AG10803 (cell line): Measurements from ENCODE around the gene RUFY4.

ENCODE experiments used
- DNase-seq: peaks from one replicate; pipeline ENCODE4 v3.0.0; 2010; ENCODE audit warnings: low read depth
- H3K4me3 ChIP-seq: 2 replicates; pipeline ENCODE4 v1.5.1; 2011; ENCODE audit warnings: mild to moderate bottlenecking, low read length, control low read depth
- TF ChIP-seq, protein P1 (sequence below): conservative IDR thresholded peaks from 2 replicates; pipeline ENCODE4 v1.5.1; 2011; ENCODE audit warnings: mild to moderate bottlenecking, low read length, control low read depth, inconsistent platforms

Gene RUFY4

DNA sequence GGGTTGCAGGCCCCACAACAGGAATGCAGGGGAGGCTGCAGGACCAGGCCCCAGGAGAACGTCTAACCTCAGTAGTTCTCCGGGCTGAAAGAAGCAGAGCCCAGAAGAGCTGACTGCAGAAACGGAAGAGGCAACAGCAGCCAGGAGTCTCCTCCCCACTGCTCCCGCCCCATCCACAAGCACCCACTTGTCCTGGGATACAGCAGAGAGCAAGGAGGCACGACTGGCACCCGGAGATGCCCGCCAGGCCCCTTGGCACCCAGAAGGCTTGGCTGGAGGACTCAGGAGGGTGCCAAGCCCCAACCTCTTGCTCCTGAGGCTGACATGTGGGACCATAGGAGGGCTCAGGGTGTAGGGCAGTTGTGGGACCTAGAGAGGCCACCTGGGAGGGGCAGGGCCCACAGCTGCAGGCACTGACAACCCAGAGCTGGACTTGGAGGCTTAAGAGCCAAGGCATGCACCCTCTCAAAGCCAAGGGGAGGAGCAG lies 37.2 kb upstream of the RUFY4 start:
- DNase-seq, result no peak
- TF ChIP-seq, protein P1, sequence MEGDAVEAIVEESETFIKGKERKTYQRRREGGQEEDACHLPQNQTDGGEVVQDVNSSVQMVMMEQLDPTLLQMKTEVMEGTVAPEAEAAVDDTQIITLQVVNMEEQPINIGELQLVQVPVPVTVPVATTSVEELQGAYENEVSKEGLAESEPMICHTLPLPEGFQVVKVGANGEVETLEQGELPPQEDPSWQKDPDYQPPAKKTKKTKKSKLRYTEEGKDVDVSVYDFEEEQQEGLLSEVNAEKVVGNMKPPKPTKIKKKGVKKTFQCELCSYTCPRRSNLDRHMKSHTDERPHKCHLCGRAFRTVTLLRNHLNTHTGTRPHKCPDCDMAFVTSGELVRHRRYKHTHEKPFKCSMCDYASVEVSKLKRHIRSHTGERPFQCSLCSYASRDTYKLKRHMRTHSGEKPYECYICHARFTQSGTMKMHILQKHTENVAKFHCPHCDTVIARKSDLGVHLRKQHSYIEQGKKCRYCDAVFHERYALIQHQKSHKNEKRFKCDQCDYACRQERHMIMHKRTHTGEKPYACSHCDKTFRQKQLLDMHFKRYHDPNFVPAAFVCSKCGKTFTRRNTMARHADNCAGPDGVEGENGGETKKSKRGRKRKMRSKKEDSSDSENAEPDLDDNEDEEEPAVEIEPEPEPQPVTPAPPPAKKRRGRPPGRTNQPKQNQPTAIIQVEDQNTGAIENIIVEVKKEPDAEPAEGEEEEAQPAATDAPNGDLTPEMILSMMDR, result no peak
- H3K4me3 ChIP-seq, result no peak overlapping the region

- TF ChIP-seq, protein P1, result no peak
- no peak overlapping the region for H3K4me3 ChIP-seq
- DNase-seq, result no peak
These were observed 36.5 kb upstream of the RUFY4 start for GRCh38 chr2:218032336-218033171.

GRCh38 chr2:218033208-218033589 lies 35.9 kb upstream of the RUFY4 start:
- DNase-seq, result no peak
- no peak overlapping the region for H3K4me3 ChIP-seq
- TF ChIP-seq, protein P1, result no peak

- TF ChIP-seq, protein P1, result no peak
- H3K4me3 ChIP-seq, result no peak overlapping the region
- no peak for DNase-seq
These were observed 35.2 kb upstream of the RUFY4 start for GRCh38 chr2:218033590-218034496.

DNA sequence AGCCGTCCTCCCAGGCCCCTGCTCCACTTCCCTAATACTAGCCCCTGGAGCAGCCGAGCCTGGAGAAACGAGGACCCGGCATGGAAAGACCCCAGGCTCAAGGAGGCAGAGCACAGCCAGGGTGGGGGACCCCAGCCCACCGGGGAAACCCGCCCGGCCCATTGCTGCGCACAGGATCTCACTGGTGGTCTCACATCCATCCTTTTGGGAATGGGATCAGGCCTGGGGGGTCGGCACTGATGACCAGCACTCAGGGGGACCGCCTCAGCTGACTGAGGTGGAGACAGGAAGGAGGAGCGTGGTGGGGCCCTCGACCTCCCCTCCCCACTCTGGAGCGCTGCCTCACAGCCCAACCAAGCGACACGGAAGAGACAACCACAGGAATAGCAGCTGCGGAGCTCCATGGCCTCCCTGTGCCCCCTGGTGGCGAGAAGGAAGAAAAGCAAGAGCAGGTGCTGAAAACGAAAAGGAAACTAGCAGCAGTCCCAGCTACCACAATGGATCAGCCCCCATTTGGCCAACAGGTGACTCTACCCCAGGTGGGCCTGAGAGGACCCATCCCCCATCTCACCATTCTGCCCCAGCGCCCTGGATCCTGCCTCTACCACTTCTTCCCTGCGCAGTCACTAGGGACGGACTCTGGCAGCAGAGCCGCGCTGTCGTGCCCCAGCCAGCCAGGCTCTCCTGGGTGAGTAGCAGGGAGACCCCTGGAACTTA lies 34.4 kb upstream of the RUFY4 start:
- TF ChIP-seq, protein P1, result peak; percentile 63
- DNase-seq, result peak; percentile 44
- H3K4me3 ChIP-seq, result peak overlapping the region; percentile 34

- no peak for DNase-seq
- TF ChIP-seq, protein P1, result no peak
- no peak overlapping the region for H3K4me3 ChIP-seq
These were observed 33.5 kb upstream of the RUFY4 start for GRCh38 chr2:218035463-218036100.
